ENCODE data around the gene LTK. TPM values are rescaled to one million over a fixed set of nuclear protein-coding genes. Genes with fewer than 3 reads are reported as not detected.

The LTK gene
- total RNA-seq, 1 donor from 2014 or later: not detected

DNA sequence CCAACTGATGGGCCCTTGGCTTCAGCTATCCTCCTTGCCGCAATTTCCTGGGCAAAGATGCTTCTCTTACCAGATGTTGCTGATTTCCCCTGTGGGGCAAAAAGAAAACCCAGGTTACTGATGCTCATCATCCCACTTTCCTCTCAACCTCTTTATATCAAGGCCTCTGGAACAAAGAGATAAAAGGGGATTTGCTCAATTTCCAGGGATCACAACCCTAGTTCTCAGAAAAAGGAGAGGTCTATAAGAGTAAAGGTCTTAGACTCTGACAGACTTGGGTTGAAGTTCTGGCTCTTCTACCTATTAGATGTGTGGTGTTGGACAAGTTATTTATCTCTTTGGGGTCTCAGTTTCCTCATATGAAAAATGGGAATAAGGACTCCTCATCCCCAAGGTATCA, 21.9 kb upstream of the LTK start:
- FAIRE-seq: no peak

GRCh38 chr15:41530363-41530956, 16.8 kb upstream of the LTK start:
- FAIRE-seq (no peak), DNase-seq (ENCODE audit: low spot score in 2 of 2) (no peak)

More for the DNA sequence above, 21.9 kb upstream of the LTK start:
- no peak for DNase-seq (ENCODE audit: low spot score in 2 of 2)

- DNase-seq (ENCODE audit: low spot score in 2 of 2): no peak
Observed at GRCh38 chr15:41523097-41523496, 9.5 kb upstream of the LTK start.

DNA sequence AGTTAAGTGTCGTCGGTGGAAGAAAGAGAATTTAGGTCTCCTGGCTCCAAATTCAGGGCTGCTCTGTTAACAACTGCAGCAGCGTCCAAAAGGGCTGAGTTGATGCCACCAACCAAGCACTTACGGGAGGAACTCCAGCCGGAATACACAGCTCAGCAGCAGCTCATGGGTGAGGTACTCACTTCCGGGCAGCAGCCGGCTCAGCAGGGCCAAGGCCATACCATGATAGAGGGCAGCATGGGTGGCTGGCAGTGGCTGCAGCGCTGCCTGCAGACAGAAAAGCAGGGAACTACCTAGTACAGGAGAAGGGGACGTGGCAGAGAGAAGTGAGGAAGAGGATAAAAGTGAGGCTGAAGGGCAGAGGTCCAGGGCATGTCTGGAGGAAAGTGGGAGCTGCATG, 8.0 kb upstream of the LTK start:
- DNase-seq (ENCODE audit: low spot score in 2 of 2) (no peak), FAIRE-seq (no peak)

More at GRCh38 chr15:41523097-41523496, 9.5 kb upstream of the LTK start:
- no peak for FAIRE-seq

GRCh38 chr15:41520636-41521035, 7.0 kb upstream of the LTK start:
- DNase-seq (ENCODE audit: low spot score in 2 of 2) (no peak), FAIRE-seq (no peak)

- no peak for DNase-seq (ENCODE audit: low spot score in 2 of 2)
- no peak for FAIRE-seq
Observed at GRCh38 chr15:41517895-41518449, 4.3 kb upstream of the LTK start.

DNA sequence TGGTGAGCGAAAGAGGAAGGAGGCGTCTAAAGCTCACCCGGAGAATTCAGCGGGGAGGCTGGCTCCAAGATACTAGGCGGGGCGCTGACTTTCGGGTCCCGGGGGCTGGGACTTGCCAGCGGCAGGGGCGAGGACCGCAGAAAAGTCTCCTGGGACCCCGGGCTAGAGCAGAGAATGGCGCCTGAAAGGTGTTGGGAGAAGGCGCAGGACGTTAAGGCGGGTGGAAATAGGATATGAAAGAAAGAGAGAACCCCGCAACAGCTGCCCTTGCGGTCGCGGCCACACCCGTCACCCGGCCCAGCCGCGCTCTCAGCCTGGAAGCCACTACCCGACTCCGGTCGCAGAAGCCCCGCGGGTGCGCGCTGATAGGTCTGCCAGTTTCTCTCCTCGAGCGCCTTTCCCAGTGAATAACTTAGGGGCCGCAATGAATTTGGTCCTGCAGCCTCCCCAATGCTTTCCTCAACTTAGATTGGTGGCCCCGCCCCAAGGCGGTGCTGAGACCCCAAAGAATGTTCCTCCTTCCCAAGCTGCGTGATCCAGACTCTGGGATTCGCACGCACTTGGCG, 604 bp downstream of the LTK start:
- no peak for FAIRE-seq
- peak in 1 of 2 donors; percentile 26 for DNase-seq (ENCODE audit: low spot score in 2 of 2)

GRCh38 chr15:41512512-41512939, 1.1 kb downstream of the LTK start:
- FAIRE-seq (no peak), DNase-seq (ENCODE audit: low spot score in 2 of 2) (peak in 1 of 2 donors; percentile 31)

- FAIRE-seq (no peak), DNase-seq (ENCODE audit: low spot score in 2 of 2) (peak in 1 of 2 donors; percentile 25)
Observed at GRCh38 chr15:41511899-41512369, 1.7 kb downstream of the LTK start.

- FAIRE-seq (no peak), DNase-seq (ENCODE audit: low spot score in 2 of 2) (peak in 1 of 2 donors; percentile 10)
Observed at GRCh38 chr15:41511331-41511898, 2.2 kb downstream of the LTK start.

- DNase-seq (ENCODE audit: low spot score in 2 of 2) (peak in 1 of 2 donors; percentile 26), FAIRE-seq (no peak)
Observed at GRCh38 chr15:41510728-41511127, 2.9 kb downstream of the LTK start.

- FAIRE-seq (no peak), DNase-seq (ENCODE audit: low spot score in 2 of 2) (peak in 1 of 2 donors; percentile 14)
Observed at GRCh38 chr15:41507820-41508290, 5.8 kb downstream of the LTK start.

DNA sequence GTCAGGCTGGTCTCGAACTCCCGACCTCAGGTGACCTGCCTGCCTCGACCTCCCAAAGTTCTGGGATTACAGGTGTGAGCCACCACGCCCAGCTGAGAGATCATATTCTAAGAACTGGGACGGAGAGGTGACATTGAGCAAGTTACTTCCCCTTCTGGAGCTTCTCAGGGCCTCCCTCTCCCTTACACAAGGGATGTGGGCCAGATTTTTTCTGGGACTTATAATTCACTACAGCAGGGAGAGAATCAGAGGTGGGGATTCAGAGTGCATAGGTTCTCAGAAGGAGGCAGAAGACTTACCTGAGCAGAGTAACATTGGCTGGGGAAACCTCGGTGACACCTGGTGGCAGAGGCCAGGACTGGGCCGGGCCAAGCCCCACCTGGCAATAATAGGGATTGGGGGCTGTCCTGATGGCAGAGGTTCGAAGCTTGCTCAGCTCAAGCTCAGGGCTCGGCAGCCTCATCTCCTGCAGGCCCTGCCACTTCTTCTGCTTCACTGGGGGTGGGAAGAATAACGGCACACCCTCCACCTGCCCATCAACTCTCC, 6.8 kb downstream of the LTK start:
- DNase-seq (ENCODE audit: low spot score in 2 of 2) (no peak), FAIRE-seq (no peak)

DNA sequence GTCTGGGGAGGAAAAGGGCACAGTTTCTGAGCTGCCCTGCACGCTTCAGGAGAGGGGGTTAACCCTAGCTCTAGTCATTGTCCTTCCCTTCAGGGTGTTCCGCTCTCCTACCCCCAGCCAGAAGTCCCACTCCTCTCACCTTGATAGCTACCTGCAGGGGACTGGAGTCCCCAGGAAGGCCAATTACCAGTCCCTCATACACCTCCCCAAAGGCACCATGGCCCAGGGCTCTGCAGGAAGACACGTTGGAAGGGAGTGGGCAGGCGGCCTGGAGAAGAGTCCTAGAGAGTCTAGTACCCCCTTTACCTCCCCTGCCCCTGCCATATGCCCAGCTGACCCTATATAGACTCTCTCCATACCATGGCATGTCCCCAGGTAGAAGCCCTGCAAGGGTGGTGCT, 7.9 kb downstream of the LTK start:
- no peak for FAIRE-seq
- DNase-seq (ENCODE audit: low spot score in 2 of 2): no peak

- DNase-seq (ENCODE audit: low spot score in 2 of 2) (no peak), FAIRE-seq (no peak)
Observed at GRCh38 chr15:41504751-41505492, 8.7 kb downstream of the LTK start.

DNA sequence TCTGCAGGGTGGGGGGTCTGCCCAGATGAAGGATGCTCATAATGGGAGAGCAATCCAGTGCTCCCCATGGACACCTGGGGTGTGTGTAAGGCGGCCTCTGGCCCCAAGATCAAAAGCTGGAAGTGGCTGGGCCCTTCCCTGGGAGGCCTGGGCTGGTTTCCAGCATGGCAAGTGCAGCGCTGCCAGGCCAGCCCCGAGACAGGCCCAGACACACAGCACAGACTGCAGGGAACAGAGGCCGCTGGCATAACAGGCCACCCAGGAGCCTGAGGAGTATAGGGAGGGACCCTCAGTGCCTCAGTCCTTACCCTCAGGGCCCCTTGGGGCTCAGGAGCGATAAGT, 10.0 kb downstream of the LTK start:
- FAIRE-seq: no peak
- no peak for DNase-seq (ENCODE audit: low spot score in 2 of 2)

GRCh38 chr15:41502795-41503668, 10.6 kb downstream of the LTK start:
- no peak for DNase-seq (ENCODE audit: low spot score in 2 of 2)
- FAIRE-seq: no peak

DNA sequence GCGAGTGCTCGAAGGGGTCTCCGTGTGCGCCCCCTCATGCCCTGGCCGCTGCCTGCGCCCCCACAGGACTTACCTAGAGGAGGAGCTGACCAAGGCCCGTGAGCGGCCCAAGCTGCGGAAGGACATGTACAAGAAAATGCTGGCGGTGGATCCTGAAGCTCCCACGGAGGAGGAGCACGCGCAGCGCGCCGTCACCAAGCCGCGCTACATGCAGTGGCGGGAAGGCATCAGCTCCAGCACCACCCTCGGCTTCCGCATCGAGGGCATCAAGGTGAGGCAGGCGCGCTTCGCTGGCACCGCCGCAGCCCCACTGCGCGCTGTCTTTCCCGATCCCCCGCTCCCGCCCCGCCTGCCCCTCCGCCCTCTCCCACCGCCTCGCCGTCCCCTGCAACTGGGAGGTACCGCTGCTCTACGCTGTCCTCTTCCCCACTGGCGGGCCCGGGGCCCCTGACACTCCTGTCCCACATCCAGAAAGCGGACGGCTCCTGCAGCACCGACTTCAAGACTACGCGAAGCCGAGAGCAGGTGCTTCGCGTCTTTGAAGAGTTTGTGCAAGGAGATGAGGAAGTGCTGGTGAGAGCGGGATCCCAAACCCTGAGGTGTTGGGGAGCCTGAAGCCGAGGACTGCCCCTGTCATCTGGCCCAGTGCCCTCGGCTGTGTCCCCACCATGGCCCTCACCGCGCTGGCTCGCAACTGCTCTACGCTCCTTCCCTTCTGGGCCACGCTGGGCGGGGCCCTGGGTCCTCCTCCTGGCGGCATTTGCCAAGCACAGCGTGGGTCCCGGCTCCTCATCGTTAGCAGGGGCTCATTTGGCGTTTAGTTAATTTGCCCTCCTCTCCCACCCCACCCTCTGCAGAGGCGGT, 11.5 kb downstream of the LTK start:
- no peak for DNase-seq (ENCODE audit: low spot score in 2 of 2)

More for the DNA sequence above, 11.5 kb downstream of the LTK start:
- FAIRE-seq: no peak

All from frontal cortex (tissue), 4 donors.